KOPT-K1 (cell line): ENCODE measurements around the gene PLXNA4.

ENCODE experiments used
- H3K27ac ChIP-seq: fragments of 200-600 bp; sonication (generic); 2 replicates; pipeline ENCODE4 v1.5.1; 2016; ENCODE audit warnings: antibody characterized with exemption, mild to moderate bottlenecking, low read depth, low read length; ENCODE audit not compliant: poor library complexity, severe bottlenecking
- H3K36me3 ChIP-seq: fragments of 200-600 bp; sonication (generic); 2 replicates; pipeline ENCODE4 v1.5.1; 2017; ENCODE audit warnings: antibody characterized with exemption, mild to moderate bottlenecking, low read length, moderate library complexity; ENCODE audit not compliant: insufficient read depth
- H3K9me3 ChIP-seq: fragments of 200-600 bp; sonication (generic); 2 replicates; pipeline ENCODE4 v1.5.1; 2017; ENCODE audit warnings: antibody characterized with exemption, low read length, mild to moderate bottlenecking; ENCODE audit not compliant: insufficient read depth, poor library complexity, severe bottlenecking

The PLXNA4 gene

GRCh38 chr7:132353936-132354335 lies 222.3 kb downstream of the PLXNA4 start:
- H3K27ac ChIP-seq, result no peak overlapping the region
- H3K36me3 ChIP-seq, result no peaks in the 10 kb centered on the region
- no peaks in the 10 kb centered on the region for H3K9me3 ChIP-seq

GRCh38 chr7:132352800-132353199 lies 223.5 kb downstream of the PLXNA4 start:
- Histone ChIP-seq H3K9me3 (no peaks in the 10 kb centered on the region), H3K27ac (no peak overlapping the region), H3K36me3 (no peaks in the 10 kb centered on the region)

DNA sequence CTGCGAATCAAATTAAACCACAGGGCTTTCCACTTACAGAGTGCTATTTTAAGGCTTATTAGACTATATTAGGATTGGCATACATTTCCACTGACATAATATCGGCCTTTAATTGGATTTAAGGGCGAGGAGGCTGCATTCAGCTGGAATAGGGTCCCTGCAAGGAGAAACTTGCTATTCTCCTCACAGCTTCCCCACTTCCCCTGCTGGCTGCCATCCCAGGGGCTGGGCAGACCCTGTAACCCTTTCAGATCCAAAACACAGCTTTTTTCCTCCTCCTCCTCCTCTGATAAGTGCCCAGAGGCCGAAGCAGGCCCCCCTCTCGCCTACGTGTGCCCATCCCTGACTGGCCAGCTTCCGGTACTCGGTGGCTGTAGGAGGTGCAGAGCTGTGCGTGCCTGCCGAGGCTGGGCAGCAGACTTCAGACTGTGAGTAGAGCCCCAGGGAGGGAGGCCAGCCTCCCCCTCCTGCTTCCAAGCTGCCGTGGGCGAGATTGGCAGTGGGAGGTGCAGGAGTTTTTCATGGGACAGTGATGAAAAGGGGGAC lies 224.2 kb downstream of the PLXNA4 start:
- Histone ChIP-seq H3K9me3 (no peaks in the 10 kb centered on the region), H3K27ac (no peak overlapping the region), H3K36me3 (no peaks in the 10 kb centered on the region)

- no peaks in the 10 kb centered on the region for H3K9me3 ChIP-seq
- no peaks in the 10 kb centered on the region for H3K36me3 ChIP-seq
- no peak overlapping the region for H3K27ac ChIP-seq
These were observed 225.5 kb downstream of the PLXNA4 start for GRCh38 chr7:132350741-132351140.

DNA sequence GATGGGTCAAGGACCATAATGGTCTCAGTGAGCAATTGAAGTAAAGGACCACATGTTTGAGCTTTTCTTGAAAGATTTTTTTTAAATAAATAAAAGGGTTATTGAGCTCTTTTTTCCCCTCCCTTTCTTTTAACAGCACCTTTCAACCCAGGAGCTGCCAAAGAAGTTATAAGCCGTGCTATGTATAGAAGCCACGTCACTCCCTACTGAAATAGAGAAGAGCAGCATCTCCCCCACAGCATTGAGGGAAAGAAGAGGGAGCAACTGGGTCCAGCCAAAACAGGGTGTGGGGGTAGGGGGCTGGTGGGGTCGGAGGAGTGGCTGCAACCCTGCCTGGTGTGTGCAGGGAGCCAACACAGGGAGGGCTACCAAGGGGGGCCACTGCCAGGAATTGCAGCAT lies 227.2 kb downstream of the PLXNA4 start:
- H3K9me3 ChIP-seq, result no peaks in the 10 kb centered on the region
- no peak overlapping the region for H3K27ac ChIP-seq
- H3K36me3 ChIP-seq, result no peaks in the 10 kb centered on the region

DNA sequence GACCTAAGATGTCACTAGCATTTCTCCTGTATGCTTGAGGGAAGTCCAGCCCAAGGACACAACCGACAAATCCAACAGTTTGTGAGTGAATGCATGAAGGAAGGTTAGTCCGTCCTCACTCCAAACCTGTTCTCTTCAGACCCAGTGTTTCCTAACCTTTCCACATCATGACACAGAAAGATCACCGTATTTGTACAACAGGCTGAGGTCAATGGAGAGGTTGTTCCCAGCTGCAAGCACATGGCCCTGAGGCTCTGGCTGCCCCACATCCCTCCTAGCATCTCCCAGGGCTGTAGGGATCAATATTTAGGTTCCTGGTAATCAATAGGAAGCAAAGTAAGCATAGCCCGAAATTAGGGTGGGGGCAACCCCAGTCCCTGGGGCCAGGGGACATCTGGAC lies 227.9 kb downstream of the PLXNA4 start:
- Histone ChIP-seq H3K27ac (no peak overlapping the region), H3K36me3 (no peaks in the 10 kb centered on the region), H3K9me3 (no peaks in the 10 kb centered on the region)

GRCh38 chr7:132347858-132348257 lies 228.4 kb downstream of the PLXNA4 start:
- no peaks in the 10 kb centered on the region for H3K9me3 ChIP-seq
- H3K36me3 ChIP-seq, result no peaks in the 10 kb centered on the region

DNA sequence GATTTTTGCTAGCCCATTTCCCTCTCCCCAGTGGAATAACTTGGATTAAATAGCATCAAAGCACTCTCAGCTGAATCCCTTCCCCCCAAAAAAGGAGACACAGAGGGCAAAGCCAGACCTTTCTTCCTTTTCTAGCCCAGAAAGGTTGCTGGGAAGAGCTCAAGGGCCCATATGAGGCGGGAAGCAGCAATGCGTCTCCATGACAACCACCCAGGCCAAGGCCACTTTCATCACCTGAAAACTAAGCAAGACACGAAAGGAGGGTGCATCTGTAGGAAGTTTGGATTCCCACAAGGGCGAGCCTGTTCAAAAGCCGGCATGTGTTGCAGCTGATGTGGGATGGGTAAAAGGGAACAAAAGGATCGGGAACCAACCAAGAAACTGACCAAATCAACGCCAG lies 229.1 kb downstream of the PLXNA4 start:
- Histone ChIP-seq H3K27ac (no peak overlapping the region), H3K36me3 (no peaks in the 10 kb centered on the region), H3K9me3 (no peaks in the 10 kb centered on the region)

More at GRCh38 chr7:132347858-132348257, 228.4 kb downstream of the PLXNA4 start:
- no peak overlapping the region for H3K27ac ChIP-seq

GRCh38 chr7:132345543-132346129 lies 230.6 kb downstream of the PLXNA4 start:
- H3K9me3 ChIP-seq, result no peaks in the 10 kb centered on the region
- no peak overlapping the region for H3K27ac ChIP-seq
- H3K36me3 ChIP-seq, result no peaks in the 10 kb centered on the region

DNA sequence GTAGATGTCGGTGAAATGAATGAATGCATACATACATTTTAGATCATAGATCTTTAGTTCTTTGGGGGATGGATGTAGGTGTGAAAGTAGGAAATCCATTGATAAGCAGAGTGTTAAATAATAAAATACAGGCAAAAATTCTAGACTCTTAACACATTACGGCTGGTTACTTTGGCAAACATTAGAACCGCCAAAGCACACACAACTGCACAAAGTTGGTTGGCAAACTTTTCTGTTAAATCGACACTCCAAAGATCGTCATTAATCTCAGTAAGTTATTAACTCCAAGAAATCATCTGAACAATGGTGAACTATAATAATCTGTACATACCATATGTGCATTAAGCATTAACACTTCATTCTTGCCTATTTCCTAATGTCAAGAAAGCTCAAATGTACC lies 231.2 kb downstream of the PLXNA4 start:
- H3K36me3 ChIP-seq, result no peaks in the 10 kb centered on the region
- no peaks in the 10 kb centered on the region for H3K9me3 ChIP-seq
- no peak overlapping the region for H3K27ac ChIP-seq

DNA sequence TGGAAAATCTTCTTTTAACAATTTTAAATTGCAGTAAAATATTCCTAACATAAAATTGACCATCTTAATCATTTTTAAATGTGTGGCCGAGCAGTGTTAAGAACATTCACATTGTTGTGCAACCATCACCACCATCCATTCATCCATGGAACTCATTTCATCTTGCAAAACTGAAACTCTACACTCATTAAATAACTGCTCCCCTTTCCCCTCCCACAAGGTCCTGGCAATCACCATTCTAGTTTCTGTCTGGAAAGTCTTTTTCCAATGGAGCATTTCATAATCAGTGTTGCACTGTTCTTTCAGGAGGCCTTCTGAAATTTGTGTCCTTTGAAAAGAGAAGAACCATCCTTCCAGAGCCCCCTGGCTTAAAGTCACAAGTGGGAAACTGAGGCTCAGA lies 233.1 kb downstream of the PLXNA4 start:
- Histone ChIP-seq H3K9me3 (no peaks in the 10 kb centered on the region), H3K27ac (no peak overlapping the region), H3K36me3 (no peaks in the 10 kb centered on the region)

DNA sequence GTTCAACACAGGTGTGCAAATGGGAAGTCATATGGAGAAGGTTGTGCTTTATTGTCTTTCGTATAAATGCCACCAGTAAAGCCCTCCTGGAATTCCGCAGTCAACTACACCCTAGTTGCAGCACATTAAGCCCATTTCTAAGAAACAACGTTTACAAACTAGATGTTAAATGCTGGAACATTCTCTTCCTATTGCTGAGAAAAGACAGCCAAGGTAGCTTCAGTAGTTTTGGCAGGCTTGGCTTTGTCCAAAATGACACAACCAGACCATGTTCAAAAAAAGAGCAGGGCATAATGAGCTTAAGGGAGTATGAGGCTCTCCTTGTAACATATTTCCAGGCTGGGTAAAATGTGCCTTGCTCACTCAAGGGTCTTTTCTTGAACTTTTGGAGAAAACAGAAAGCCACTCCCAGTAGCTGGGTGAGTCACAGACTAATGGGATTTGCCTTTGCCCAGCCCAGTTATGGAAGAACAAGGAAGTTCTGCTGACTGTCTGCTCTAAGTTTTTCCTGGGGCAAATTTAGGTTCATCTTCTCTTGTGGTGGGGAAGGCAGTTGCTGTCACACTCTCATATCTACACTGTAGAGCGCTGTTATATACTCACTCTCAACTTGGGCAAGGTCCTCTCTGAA lies 238.7 kb downstream of the PLXNA4 start:
- Histone ChIP-seq H3K9me3 (no peaks in the 10 kb centered on the region), H3K36me3 (no peaks in the 10 kb centered on the region), H3K27ac (no peak overlapping the region)

DNA sequence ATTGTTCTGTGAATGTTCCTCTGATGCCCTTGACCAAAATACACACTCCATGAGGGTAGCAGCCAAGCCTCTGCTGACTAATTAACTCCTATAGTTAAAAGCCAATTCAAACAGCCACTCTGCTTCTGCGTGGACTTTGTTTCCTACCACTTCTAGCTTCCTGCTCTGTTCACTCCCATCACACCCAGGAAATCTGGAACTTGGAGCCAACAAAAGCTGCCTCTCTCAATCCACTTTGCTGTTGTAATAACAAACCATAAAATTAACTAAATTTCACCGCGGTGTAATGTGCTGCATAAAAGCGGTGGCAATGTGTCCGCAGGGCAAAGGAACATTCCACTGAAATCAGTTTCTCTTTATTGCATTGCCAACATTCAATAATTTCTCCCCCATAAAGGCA lies 239.5 kb downstream of the PLXNA4 start:
- no peak overlapping the region for H3K27ac ChIP-seq
- no peaks in the 10 kb centered on the region for H3K36me3 ChIP-seq
- H3K9me3 ChIP-seq, result no peaks in the 10 kb centered on the region

- Histone ChIP-seq H3K9me3 (no peaks in the 10 kb centered on the region), H3K27ac (no peak overlapping the region)
These were observed 243.0 kb downstream of the PLXNA4 start for GRCh38 chr7:132333301-132333700.

DNA sequence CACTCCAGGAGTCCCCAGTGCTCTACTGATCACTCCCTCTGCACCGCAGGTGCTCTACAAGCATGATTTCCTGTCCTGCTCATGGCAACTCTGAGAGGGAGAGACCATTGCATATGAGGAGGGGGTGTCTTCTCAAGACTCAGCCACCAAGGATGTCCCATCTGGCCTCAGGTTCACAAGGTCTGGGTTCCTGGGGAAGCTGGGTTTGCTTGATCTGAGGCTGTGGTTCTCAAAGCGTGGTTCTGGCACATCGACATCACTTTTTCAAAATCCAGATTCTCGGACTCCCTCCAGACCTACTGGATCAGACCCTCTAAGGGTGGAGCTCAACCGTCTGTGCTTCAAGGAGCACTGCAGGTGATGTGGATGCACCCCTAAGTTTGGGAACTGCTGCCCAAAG lies 247.5 kb downstream of the PLXNA4 start:
- Histone ChIP-seq H3K36me3 (no peaks in the 10 kb centered on the region), H3K9me3 (no peaks in the 10 kb centered on the region), H3K27ac (no peak overlapping the region)

More at GRCh38 chr7:132333301-132333700, 243.0 kb downstream of the PLXNA4 start:
- no peaks in the 10 kb centered on the region for H3K36me3 ChIP-seq

GRCh38 chr7:132328047-132328620 lies 248.1 kb downstream of the PLXNA4 start:
- Histone ChIP-seq H3K9me3 (no peaks in the 10 kb centered on the region), H3K36me3 (no peaks in the 10 kb centered on the region), H3K27ac (no peak overlapping the region)
